Heart left ventricle (tissue), 13 donors: Measurements from ENCODE around the gene CEP164.

ENCODE experiments used
- POLR2A ChIP-seq, 2 donors: fragments of 450-650 bp; IDR thresholded peaks; one replicate each; pipeline ENCODE4 v1.6.1; 2017; ENCODE audit warnings: antibody characterized with exemption in 2 of 2, mild to moderate bottlenecking in 2 of 2, moderate library complexity in 2 of 2
- TF ChIP-seq, protein P1 (sequence below), 12 donors: fragments of 200-600 bp; sonication (generic) in 4 of 12; IDR thresholded peaks; one replicate each; pipeline versions ENCODE4 v1.5.0 to v1.8.0; 2018 to 2022; ENCODE audit warnings: antibody characterized with exemption in 12 of 12, mild to moderate bottlenecking in 5 of 12
- donor health status: ischemic (EF 13 %, LVEDD 7.1; RV severe dilation, severe dysfunction).
- donor health status: DM: no; HTN: yes; CAD: no.
- donor health status: DM: no; HTN: no; CAD: no.
- donor health status: ischemic (EF 25% LVEDD 6.9; RV normal size, moderate dysfunction).
- donor health status: ischemic (EF 25% LVEDD 5.7; RV mildly dilated, moderate dysfunction).
- donor health status: ischemic (EF 35%, LVEDD 5.7; RV mildly dilated, moderate dysfunction).
- donor health status: nonischemic (EF 11% LVEDD 7.7; RV severe dilation, severe dysfunction).
- donor health status: DM: yes; HTN: yes; CAD: no.
- donor health status: PGD.
- donor health status: ischemic (EF 29% LVEDD 5.4; RV normal size, mild dysfunction).
- donor health status: nonischemic (EF 23%, LVEDD 6.1; RV moderate dilation, normal function).

DNA sequence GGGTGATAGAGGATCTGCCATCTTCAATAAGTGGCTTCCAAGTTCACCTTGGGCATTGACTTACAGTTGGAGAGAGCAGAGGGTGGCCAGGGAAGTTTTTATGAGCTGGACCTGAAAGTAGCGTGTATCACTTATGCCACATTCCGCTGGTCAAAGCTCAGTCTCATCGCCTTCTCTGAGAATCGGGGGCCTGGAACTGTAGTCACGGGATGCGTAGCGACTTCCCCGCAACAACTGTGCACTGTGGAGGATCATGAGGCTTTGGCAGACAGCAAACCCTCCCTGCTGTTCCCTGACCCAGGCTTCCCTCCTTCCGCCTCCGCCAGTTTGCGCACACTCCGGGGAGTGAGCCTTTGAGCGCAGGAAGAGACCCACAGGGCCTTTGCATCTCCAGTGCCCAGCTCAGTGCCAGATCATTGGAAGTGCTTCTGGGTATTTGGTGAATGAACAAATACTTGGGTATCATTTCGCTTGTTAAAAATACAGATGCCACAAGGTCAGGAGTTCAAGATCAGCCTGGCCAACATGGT is 95.5 kb downstream of the CEP164 start:
- TF ChIP-seq, protein P1, sequence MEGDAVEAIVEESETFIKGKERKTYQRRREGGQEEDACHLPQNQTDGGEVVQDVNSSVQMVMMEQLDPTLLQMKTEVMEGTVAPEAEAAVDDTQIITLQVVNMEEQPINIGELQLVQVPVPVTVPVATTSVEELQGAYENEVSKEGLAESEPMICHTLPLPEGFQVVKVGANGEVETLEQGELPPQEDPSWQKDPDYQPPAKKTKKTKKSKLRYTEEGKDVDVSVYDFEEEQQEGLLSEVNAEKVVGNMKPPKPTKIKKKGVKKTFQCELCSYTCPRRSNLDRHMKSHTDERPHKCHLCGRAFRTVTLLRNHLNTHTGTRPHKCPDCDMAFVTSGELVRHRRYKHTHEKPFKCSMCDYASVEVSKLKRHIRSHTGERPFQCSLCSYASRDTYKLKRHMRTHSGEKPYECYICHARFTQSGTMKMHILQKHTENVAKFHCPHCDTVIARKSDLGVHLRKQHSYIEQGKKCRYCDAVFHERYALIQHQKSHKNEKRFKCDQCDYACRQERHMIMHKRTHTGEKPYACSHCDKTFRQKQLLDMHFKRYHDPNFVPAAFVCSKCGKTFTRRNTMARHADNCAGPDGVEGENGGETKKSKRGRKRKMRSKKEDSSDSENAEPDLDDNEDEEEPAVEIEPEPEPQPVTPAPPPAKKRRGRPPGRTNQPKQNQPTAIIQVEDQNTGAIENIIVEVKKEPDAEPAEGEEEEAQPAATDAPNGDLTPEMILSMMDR (IDR thresholded peaks at IDR 0.05), result no peak
- no peak for TF ChIP-seq POLR2A (IDR thresholded peaks at IDR 0.05)
